ENCODE measurements around the gene CPB2.

CPB2 gene

GRCh38 chr13:46045424-46045823 lies 59.4 kb downstream of the CPB2 start:
- no peak for DNase-seq

GRCh38 chr13:46043647-46044046 lies 61.2 kb downstream of the CPB2 start:
- DNase-seq: no peak

DNA sequence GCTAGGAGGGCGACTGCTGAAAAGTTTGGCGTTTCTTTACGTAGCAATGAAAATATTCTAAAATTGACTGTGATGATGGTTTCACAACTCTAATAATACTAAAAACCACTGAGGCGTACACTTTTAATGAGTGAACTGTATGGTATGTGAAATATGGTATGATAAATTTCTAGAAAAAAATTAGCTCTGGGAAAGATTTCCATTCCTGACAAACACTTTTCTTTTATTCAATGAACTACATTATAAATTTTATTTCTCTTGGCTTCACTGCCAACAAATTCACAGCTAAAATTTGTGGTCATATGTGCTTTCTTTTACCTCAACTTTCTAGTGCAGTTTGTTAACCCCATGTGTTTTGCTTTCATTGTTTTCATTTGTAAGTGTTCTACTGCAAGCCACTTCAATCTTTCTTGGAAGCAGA lies 63.4 kb downstream of the CPB2 start:
- no peak for DNase-seq

DNA sequence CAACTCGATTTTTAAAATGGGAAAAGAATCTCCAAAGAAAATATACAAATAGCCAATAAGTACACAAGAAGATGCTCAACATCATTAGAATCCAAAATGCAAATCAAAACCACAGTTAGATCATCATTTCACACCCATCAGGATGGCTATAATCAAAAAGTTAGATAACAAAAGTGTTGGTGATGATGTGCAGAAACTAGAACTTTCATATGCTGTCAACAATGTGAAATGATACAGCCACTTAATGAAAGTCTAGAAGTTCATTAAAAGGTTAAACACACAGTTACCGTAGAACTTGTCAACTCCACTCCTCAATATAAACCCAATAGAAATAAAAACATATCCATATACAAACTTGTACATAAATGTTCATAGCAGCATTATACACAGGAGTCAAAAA lies 64.1 kb downstream of the CPB2 start:
- no peak for DNase-seq

- DNase-seq: no peak
Observed at GRCh38 chr13:46039411-46040182, 65.2 kb downstream of the CPB2 start.

DNA sequence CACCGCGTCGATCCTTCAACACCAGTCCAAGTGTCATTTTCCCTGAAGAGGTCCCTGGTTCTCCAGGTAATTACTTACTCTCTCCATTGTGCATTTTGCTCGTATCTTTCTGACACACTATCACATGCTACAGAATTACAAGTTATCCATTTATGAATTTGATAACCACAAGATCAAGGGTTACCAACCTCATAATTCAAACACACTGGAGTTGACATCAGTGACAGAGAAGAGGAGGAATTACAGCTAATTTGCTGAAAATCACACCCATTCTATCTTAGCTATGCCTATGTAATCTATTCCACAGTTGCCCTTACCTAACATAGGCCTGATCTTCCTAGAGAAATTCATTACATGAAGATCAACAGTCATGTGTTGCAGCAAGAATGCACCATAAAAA lies 66.5 kb downstream of the CPB2 start:
- DNase-seq: no peak

DNA sequence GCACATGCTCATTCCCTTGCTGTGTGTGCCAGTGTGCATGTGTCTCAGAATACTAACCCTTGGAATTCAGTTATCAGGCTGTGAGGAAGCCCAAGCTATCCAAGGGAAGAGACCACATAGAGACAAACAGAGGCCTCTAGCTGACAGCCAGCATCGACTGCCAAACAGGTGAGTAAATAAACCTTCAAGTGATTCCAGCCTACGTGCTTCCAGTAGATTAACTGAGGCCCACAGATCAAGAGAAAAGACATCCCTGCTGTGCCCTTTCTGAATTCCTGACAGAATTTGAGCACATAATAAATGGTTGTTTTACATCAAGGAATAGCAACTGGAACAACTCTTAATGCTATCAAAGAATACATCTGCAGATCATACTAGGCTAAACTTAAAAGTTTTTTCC lies 69.8 kb downstream of the CPB2 start:
- no peak for DNase-seq

GRCh38 chr13:46032341-46032740 lies 72.5 kb downstream of the CPB2 start:
- no peak for DNase-seq

DNA sequence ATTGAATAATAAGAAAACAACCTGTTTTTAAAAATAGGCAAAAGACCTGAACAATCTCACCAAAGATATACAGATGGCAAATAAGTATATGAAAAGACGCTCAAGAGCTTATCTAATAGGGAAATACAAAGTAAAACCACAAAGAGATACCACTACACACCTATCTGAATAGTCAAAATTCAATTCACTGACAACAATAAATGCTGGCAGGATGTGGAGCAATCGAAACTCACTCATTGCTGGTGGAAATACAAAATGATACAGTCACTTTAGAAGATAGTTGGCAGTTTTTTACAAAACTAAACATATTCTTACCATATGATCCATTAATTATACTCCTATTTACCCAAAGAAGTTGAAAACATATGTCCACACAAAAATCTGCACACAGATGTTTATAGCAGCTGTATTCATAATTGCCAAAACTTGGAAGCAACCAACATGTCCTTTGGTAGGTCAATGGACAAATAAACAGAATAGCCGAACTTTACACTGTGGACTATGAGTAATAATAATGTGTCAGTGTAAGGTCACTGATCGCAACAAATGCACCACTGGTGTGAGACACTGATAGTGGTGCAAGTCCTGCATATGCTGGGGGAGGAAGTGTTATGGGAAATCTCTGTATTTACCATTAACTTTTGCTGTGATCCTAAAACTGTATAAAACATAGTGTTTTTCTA lies 73.1 kb downstream of the CPB2 start:
- DNase-seq: no peak

DNA sequence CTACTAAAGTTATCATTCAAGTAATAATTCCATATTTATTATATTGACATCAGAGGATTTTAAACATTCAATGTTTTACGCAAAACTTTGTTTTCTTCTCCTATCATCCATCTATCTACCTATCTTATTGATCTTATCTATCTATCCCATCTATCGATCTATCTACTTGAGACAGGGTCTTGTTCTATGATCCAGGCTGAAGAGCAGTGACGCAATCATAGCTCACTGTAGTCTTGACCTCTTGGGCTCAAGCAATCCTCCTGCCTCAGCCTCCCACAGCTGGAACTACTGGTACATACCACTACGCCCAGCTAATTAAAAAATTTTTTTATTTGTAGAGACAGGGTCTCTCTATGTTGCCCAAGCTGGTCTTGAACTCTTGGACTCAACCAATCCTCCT lies 79.7 kb downstream of the CPB2 start:
- DNase-seq: no peak

- no peak for DNase-seq
Observed at GRCh38 chr13:46022481-46022880, 82.4 kb downstream of the CPB2 start.

DNA sequence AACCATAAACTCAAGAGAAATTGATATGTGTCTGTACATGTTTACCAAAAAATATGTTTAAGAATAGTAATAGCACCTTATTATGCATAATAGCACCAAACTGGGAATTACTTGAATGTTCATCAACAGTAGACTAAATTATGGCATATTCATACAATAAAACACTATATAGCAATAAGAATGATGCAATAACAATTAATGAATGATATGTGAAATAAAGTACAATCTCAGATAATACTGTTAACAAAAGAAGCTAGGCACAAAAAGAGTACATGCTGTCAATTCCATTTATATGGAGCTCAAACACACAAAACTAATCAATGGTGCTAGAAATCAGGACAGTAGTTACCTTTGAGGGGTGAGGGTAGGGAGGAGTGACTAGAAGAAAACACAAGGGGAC lies 88.6 kb downstream of the CPB2 start:
- DNase-seq: no peak

DNA sequence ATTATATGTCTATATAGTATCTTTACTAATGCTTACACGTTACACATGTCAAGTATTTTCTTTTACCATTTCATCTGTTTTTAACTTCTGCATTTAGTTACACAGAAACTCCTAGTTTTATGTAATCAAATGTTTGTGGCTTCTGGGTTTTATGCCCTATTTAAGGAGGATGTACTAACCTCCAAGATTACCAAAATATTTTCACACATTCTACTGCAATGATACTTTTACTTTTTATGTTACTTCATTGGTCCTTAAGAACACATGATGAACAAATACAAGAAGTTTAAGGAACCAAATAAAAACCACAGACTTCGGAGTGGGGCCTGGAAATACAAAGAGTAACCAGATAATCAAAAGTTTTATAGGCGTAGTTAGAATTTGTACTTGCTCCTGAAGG lies 89.5 kb downstream of the CPB2 start:
- no peak for DNase-seq

DNA sequence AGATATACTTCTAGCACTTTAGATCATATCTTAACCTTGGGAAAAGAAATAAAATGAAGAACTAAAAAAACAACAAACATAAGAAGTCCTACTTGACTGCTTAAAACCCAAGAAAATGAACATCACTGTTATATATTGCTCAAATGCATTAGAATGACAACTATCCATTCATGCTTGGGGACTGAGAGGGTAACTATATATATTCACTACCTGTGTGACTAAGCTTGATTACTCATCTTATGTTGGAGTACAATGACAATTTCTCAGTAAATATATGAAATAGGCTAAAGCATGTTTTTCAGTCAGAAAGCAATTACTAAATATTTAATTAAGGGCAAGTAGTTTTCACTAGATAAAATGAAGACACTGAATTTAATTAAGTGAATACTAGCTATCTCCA lies 92.4 kb downstream of the CPB2 start:
- no peak for DNase-seq

DNA sequence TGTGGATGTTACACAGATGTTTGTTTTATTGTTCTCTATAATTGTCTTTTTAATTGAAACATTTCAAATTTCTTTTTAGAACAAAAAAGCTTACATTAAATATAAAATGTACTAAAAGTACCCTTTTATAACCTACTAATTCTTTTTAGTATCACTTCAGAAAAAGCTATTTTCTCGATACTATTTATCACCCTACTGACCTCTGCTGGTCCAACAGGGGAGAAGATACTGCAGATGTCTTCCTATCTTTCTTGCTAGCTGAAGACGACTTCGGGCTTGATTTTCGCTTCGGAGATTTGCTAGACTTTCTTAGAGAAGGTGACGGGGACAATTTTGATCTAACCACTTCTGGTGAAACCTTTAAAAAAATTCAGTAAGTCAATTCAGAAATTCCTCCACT lies 94.7 kb downstream of the CPB2 start:
- no peak for DNase-seq

DNA sequence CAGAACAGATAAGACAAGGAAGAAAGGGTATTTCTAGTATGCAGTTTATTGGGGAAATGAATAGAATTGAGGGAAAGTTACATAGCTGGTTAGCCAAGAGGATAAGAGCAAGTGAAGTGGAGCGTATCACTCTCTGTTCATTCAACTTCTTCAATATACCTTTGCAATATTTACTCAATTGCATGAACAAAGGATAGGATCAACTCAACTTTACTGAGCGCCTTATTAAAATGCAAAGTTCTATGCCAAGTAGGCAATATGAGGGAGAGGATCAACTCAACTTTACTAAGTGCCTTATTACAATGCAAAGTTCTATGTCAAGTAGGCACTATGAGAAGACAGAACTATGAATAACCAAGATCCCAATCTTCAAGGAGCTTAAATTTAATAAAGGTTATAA lies 96.2 kb downstream of the CPB2 start:
- no peak for DNase-seq

DNA sequence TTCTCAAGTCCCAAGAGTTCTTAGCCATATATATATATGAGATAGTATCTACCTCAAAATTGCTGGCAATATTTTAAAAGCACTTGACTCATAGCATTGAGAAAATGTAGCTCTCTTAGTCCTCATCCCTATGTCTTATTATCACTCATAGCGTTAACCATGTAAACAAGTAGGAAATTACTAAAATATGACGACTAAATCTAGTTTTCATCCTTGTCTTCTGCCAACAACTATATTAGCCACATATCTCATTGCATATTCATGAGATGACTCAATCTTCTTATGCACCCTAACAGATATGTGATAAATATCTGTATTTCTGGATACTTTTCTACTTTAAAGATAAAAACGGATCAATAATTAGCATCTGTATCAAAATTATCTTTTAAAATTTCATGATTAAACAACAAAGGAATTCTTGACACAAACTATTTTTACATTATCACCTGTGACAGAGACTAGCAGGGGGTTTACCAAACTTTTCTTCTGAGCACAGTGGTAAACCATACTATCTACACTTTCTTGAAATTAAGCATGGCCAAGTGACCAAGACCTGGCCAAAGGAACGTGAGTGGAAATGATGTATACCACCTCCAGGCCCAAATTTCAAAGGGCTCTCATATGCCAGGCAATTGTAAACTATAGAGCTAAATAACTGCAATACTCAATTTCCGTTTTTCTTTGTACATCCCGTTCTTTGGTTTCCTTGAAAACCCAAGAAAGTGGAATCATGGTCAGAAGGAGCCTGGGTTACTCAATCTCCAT lies 98.0 kb downstream of the CPB2 start:
- no peak for DNase-seq

DNA sequence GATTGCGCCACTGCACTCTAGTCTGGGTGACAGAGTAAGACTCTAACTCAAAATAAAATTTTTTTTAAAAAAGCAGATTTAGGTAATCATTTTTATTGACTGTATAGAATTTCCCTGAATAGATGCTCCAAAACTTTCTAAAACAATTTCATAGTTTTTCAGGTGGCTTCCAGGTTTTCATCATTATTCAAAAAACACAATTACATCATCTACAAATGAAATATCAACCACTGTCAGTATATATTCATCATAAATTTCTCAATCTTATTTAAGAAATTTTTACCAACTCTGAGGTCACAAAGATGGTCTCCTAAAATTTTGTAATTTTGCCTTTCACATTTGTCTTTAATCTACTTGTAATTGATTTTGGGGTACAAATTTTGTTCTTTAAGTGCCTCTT lies 100.3 kb downstream of the CPB2 start:
- DNase-seq: no peak
